Endothelial cell of hepatic sinusoid (primary cell): ENCODE data around the gene SMU1.

Experiments
- in situ Hi-C: cut with HindIII; loops from 2 replicates; pipeline ENCODE4 v1.10.0; 2017; ENCODE audit warnings: low sequenced_read_pairs

SMU1 gene

DNA sequence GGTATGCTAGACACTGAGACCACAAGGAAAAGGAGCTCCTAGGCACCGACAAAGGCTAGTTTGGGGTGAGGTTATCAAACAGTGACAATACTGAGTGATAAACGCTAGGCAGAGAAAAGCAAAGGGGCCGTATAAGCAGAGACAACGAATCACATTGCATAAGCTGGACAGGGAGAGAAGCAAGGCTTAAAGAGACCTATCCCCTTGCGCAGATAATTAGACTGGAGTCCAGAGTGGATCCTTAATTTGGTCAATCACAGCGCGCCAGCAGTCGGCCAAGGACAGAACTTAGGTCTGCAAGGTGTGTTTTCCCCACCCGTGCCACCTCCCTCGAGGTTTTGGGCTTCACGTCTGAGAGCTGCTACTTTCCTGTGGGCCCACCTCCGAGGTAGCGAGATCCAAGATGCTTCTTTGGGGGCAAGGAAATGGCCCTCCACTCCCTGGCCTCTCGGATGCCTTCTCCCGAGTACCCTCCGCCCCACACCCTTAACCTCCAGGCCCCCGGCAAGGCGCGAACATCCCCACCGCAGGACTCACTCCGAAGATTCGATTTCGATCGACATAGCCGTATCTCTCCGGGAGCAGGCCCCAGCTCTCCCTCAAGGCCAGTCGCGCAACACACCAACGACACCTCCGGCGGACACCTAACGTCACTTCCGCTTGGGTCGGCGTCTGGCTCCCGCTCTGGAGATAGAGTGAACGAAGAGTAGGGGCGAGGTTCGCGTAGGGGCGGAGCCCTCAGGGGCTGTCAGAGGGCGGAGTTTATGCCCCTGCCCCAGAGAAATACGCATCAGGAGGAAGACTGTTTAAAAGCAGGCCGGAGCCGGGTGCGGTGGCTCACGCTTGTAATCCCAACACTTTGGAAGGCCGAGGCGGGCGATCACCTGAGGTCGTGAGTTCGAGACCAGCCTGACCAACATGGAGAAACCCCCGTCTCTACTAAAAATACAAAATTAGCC, at the start of gene SMU1:
SMU1 (minus strand) TSS at position 629 of the 959 bp plus-strand sequence; CDS start at position 563, 66 bp downstream.
- in situ Hi-C loops: loop anchor here (5.0 kb wide), 3 partner anchors 49 to 151 kb away; partner anchors contain the start of gene DNAJA1

GRCh38 chr9:33125461-33125860, 49.0 kb upstream of the SMU1 start:
- in situ Hi-C loops: loop anchor here (5.0 kb wide), 1 partner anchor 37 kb away; no protein-coding TSS in a partner anchor

- in situ Hi-C loops: loop anchor here (5.0 kb wide), 1 partner anchor 37 kb away; no protein-coding TSS in a partner anchor
Observed at GRCh38 chr9:33124751-33125381, 48.4 kb upstream of the SMU1 start.

DNA sequence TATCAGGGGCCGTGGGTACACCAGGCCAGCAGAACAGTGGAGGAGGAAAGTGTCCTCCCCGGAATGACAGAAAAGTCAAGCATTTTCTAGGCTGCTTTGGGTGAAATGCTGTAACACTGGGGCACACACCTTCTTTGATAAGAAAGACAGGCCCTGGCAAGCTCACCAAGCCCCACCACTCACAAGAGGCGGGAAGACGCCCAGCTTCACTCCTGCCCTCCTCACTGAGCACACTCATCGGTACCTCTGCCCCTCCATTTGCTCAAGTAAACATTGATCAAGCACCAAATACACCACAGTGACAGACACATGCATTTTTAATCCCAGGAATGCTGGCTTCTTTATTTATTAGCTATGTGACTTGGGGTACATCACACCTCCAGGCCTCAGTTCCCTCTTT, 47.6 kb upstream of the SMU1 start:
- in situ Hi-C loops: no loop called here

- in situ Hi-C loops: no loop called here
Observed at GRCh38 chr9:33123407-33124031, 47.0 kb upstream of the SMU1 start.

DNA sequence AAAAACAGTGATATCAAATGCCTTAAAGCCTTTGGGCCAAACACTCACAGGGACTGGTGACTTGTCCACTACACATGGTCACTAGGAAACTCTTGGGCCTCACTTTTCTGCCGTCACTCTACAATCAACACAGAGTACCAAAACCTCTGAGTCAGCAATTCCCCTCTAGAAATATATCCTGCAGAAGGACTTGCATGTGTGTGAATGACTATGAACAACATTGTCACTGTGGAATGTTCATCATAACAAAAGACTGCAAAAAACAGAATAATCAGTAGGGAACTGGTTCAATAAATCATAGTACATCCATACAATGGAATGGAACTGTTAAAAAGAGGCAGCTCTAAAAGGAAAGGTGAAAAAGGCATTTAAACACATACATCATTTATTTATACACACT, 44.1 kb upstream of the SMU1 start:
- in situ Hi-C loops: no loop called here

DNA sequence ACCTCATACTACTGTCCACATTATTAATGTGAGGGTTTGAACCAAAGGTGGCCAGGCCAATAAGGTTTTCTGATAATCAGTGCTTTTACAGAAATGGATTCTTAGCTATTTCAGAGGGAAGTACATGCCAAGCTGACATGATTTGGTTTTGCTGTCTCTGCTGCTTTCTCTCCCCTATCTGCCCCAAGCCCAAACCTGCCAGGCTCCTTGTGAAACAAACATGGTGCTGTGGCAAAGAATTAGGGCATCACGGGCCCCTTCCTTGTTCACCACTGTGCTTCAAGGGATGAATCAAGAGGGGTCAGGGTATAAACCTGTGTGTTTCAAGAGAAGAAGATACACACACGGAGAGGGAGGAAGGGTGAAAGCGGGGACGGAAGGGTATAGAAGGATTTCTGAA, 41.3 kb upstream of the SMU1 start:
- in situ Hi-C loops: no loop called here

DNA sequence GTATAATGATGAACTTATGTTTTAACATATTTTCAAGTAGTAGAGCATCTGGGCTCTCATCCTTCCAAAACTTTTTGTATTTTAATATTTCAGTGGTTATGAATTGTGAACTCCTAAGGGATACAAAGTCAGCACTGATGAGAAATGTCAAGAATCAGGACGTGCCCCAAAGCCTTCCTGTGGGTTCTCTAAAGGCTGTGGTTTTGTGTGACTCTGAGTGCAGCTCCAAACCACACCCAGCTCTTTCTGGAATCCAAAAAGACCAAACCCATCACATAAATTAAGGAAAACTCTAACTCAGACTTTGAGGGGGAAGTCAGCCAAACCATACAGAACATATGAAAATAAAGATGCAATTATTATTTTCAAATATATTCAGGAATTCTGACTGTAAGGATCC, 40.8 kb upstream of the SMU1 start:
- in situ Hi-C loops: no loop called here

DNA sequence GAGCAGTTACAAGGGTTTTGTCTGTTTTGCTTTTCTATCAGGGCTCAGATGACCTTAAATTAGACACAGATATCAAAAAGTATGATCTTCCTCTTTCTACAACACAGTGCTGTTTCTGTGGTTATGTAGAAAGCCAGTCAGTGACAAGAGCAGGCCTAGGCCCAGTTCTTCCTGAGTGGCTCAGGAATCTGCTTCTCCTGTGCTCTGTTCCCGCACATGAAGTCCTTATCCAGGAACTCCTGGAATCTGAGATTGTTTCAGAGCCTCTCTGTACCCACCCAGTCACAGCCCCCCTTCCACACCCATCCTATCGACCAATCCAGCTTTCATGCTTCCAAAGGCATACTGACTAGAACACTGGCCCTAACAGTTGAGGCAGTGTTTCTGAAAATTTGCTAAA, 40.4 kb upstream of the SMU1 start:
- in situ Hi-C loops: no loop called here

GRCh38 chr9:33114746-33115145, 38.3 kb upstream of the SMU1 start:
- in situ Hi-C loops: no loop called here

DNA sequence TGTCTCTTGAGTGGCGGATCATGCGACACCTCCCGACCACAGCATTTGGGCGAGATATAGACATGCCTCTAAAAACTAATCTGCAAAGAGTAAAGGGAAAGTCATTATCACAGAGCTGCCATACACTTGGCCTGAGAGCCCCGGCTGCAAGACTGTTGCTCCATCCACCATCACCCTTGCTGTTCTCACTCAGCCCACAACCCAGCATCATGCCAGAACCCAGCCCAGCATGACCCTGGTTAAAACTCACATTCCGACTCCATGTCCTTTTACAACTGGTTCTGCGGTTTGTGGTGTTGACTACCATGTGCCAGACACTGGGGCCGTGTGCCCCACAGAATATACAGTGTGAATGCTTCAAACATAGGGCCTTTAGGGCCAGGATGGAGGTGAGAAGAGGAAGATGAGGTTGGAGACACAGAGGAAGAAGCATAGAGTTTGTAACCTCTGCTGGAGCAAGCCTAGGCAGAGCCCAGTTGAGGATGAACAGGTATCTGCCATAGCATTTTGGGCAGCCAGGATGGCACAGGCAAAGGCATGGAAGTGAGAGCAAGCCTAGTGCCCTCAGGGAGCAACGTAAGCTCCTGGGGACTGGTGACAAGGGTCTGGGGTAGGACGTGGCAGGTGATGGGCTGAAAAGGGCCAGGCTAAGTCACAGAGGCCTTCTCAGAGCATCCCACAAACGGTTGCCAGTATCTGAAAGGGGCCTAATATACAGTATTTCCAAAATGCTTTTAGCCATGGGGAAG, 37.5 kb upstream of the SMU1 start:
- in situ Hi-C loops: no loop called here

DNA sequence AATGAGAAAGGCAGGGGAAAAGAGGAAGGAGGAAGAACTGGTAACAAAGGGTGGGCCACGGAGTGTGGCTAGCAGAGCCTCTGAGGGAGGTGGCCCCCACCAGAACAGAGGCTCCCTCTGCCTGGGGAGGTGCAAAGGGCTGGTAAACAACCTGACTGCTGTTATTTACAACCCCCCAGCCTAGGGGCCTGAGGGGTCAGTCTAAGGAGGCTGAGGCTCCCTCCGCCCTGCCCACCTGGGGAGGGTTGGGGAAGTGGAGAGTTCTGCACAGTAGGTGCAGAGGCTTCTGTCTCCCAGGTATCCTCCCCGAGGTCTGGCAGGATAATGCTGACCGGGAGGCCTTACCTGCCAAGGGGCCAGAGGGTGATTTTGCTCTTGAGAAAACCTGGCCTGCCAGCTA, 35.6 kb upstream of the SMU1 start:
- in situ Hi-C loops: no loop called here

DNA sequence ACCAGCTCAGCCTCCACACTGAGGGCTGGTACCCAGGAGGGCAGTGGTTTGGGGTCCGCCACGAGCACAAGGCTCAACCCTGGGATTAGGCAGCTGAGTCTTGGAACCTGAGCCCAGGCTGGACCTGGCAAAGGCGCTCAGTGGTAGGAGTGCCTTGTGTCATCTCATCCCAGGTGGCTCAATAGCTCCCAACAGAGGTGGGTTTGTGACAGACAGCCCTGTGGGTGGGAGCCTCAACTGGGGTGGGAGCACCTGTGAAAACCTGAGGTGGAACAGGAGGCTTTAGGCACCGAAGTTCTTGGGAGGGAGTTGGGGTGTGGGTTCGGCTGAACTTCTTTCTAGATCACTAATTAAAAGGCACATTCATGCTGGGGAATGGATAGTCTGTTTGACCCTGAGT, 35.2 kb upstream of the SMU1 start:
- in situ Hi-C loops: no loop called here

GRCh38 chr9:33110686-33111085, 34.2 kb upstream of the SMU1 start:
- in situ Hi-C loops: no loop called here

DNA sequence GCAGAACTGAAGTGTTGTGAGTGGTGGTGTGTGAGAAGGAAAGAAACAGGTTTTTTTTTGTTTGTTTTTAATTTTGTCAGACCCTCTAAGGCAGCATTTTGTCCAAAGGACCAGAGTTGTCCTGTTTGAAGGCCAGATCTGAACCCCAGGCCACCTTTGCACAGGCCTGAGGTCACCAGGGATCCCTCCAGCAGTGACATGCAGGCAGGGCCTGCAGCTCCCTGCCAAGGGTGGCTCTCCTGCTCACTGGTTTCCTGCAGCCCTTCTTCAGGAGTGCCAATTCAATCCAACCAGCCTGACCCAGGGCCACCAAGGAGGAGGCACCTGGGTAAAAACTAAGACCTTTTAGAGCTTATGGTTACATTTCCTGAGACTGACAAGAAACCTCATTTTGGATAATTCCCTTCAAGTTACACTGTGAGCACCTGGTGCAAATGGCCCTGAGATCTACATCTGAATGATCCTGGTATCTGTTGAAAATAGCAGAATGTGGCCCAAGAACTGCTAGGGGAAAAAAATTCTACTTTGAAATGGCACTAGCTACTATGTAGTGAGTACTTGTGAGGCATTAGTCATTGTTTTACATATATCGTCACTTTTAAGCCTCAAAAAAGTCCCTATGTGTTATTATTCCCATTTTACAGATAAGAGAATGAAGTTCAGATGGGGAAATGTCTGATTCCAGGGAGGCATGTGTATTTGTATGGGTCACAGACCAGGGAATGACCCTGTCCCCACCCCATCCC, 33.5 kb upstream of the SMU1 start:
- in situ Hi-C loops: no loop called here

DNA sequence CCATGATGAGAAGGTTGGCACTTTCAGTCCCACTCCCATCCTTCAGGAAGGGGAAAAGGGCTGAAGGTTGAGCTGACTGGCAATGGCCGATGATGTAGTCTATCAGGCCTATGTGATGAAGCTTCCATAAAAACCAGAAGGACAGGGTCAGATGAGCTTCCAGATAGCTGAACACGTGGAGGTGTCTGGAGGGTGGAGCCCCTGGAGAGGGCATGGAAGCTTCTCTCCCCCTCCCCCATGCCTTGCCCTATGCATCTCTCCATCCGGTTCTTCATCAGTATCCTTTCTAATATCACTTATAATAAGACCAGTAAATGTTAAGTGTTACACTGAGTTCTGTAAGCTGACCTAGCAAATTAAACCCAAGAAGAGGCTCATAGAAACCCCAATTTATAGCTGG, 32.6 kb upstream of the SMU1 start:
- in situ Hi-C loops: no loop called here

DNA sequence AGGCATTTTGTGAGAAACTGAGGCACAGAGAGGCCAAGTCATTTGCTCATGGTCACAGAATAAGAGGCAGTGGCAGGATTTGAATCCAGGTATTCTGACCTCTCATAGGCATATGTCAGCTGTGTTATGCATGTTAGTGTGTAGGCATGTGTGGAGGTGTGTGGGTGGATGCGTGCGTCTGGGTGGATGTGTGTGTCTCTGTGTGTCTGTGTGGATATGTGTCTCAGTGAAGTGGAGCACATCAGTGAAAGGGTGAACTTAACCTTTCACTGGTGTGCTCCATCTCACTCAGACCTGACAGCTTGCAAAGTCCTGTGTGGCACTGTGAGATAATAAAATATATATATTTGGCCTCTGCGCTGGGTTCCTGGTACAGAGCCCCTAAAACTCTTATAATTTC, 32.0 kb upstream of the SMU1 start:
- in situ Hi-C loops: no loop called here

DNA sequence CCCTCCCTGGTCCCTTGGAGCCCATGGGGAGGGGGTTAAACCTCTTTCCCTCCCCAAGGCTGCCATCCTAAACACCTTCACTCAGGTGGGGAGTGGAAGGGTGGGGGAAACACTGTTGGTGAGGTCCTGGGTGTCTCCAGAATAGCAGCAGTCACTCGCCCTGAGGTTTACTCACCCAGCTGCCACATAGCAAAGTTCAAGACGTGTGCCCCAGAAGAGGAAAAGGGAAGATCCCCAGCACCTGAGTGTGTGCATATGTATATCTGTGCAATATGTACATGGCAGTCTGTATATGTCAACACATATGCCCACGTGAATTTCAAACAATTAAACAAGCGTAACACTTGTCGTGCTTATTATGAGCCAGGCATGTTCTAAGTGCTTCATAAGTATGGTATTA, 31.3 kb upstream of the SMU1 start:
- in situ Hi-C loops: no loop called here

DNA sequence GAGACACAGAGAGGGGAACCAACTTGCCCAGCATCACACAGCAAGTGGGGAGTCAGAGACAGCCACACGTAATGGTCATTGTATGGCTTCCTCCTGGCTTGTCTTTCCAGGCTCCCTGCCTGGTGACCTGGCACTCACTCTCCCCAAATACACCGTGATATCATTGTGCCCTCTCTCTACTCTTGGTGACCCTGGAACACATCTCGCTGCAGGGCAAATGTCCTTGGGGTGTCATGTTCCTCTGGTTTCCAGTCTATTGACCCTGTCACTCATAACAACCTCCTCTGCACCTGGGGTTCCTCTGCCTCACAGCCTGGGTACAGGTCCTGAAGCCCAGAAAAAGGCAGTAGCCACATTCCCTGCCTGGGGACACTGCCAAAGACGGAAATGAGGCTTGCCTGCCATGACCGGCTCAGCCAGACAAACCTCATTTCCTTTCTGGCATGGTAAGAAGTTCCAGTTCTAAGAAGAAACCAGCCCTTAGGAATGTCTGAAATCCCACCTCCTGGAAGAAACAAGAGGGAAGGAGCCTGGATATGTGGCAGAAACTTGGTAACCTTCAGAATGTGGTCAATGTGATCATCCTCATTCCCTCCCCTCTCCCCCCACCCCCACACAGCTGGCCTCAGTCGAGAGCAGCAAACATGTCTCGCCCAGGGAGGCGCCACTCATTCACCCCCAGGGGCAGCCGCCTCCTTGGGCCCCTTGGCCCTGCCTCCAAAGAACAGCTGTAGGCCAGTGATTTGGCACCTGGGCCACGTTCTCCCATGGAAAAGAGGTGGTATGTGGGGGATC, 30.6 kb upstream of the SMU1 start:
- in situ Hi-C loops: no loop called here
